GM20000 (cell line): ENCODE measurements around the gene ATXN7L3B.

Source experiments
- DNase-seq: peaks from one replicate; pipeline ENCODE4 v3.0.0; 2012; ENCODE audit warnings: low spot score
- CTCF ChIP-seq: IDR thresholded peaks from 2 replicates; pipeline ENCODE4 v1.5.1; 2012; ENCODE audit warnings: mild to moderate bottlenecking, control low read depth; ENCODE audit errors: extremely low read depth, missing control alignments

Gene ATXN7L3B

GRCh38 chr12:74584483-74585062 lies 46.9 kb downstream of the ATXN7L3B start:
- TF ChIP-seq CTCF = no peak
- no peak for DNase-seq

GRCh38 chr12:74586251-74586650 lies 48.6 kb downstream of the ATXN7L3B start:
- no peak for TF ChIP-seq CTCF

More at GRCh38 chr12:74586251-74586650, 48.6 kb downstream of the ATXN7L3B start:
- no peak for DNase-seq
